HEK293 (cell line): ENCODE measurements around the gene TMEM240.

ENCODE experiments used
- AEBP2 ChIP-seq: fragments of 450-650 bp; formaldehyde crosslinking; IDR thresholded peaks from 2 replicates; pipeline ENCODE4 v1.5.1; 2016; ENCODE audit warnings: missing biosample characterization, missing genetic modification characterization, borderline replicate concordance
- GLIS2 ChIP-seq: fragments of 450-650 bp; formaldehyde crosslinking; IDR thresholded peaks from 2 replicates; pipeline ENCODE4 v1.5.1; 2016; ENCODE audit warnings: missing biosample characterization, missing genetic modification characterization
- KLF1 ChIP-seq: fragments of 450-650 bp; formaldehyde crosslinking; IDR thresholded peaks from 2 replicates; pipeline ENCODE4 v1.5.1; 2016; ENCODE audit warnings: missing biosample characterization, missing genetic modification characterization
- PATZ1 ChIP-seq: fragments of 450-650 bp; formaldehyde crosslinking; IDR thresholded peaks from 2 replicates; pipeline ENCODE4 v1.5.1; 2016; ENCODE audit warnings: missing biosample characterization, missing genetic modification characterization
- PRDM1 ChIP-seq: fragments of 450-650 bp; formaldehyde crosslinking; IDR thresholded peaks from 2 replicates; pipeline ENCODE4; 2016; ENCODE audit warnings: missing biosample characterization, missing genetic modification characterization
- PRDM10 ChIP-seq: fragments of 450-650 bp; formaldehyde crosslinking; IDR thresholded peaks from 2 replicates; pipeline ENCODE4 v1.5.1; 2016; ENCODE audit warnings: missing biosample characterization, missing genetic modification characterization
- SP2 ChIP-seq: fragments of 450-650 bp; formaldehyde crosslinking; IDR thresholded peaks from 2 replicates; pipeline ENCODE4 v1.5.1; 2016; ENCODE audit warnings: missing biosample characterization, missing genetic modification characterization
- SP7 ChIP-seq: fragments of 450-650 bp; formaldehyde crosslinking; IDR thresholded peaks from 2 replicates; pipeline ENCODE4 v1.5.1; 2016; ENCODE audit warnings: missing biosample characterization, missing genetic modification characterization
- ZBTB11 ChIP-seq: fragments of 450-650 bp; formaldehyde crosslinking; conservative IDR thresholded peaks from 2 replicates; pipeline ENCODE4 v1.5.1; 2016; ENCODE audit warnings: low read depth, missing biosample characterization, missing genetic modification characterization
- ZBTB26 ChIP-seq: fragments of 450-650 bp; formaldehyde crosslinking; optimal IDR thresholded peaks from 2 replicates; pipeline ENCODE3; 2016; ENCODE audit warnings: missing biosample characterization, mild to moderate bottlenecking, missing genetic modification characterization
- ZBTB44 ChIP-seq: fragments of 450-650 bp; IDR thresholded peaks from 2 replicates; pipeline ENCODE4 v1.5.1; 2018; ENCODE audit warnings: missing biosample characterization, mild to moderate bottlenecking, missing genetic modification characterization
- ZFHX2 ChIP-seq: fragments of 450-650 bp; formaldehyde crosslinking; conservative IDR thresholded peaks from 2 replicates; pipeline ENCODE4 v1.5.1; 2016; ENCODE audit warnings: missing biosample characterization, missing genetic modification characterization
- ZFP3 ChIP-seq: fragments of 450-650 bp; formaldehyde crosslinking; IDR thresholded peaks from 2 replicates; pipeline ENCODE4 v1.5.1; 2016; ENCODE audit warnings: low read depth, missing biosample characterization, missing genetic modification characterization
- ZIC2 ChIP-seq: fragments of 450-650 bp; formaldehyde crosslinking; IDR thresholded peaks from 2 replicates; pipeline ENCODE4 v1.5.1; 2016; ENCODE audit warnings: missing biosample characterization, missing genetic modification characterization
- ZNF133 ChIP-seq: fragments of 450-650 bp; formaldehyde crosslinking; IDR thresholded peaks from 2 replicates; pipeline ENCODE4 v1.5.1; 2016; ENCODE audit warnings: missing biosample characterization, missing genetic modification characterization
- ZNF19 ChIP-seq: fragments of 450-650 bp; formaldehyde crosslinking; IDR thresholded peaks from 2 replicates; pipeline ENCODE4; 2016; ENCODE audit warnings: missing biosample characterization, missing genetic modification characterization, low read depth
- ZNF202 ChIP-seq: fragments of 450-650 bp; formaldehyde crosslinking; IDR thresholded peaks from 2 replicates; pipeline ENCODE4 v1.5.1; 2016; ENCODE audit warnings: missing biosample characterization, missing genetic modification characterization, borderline replicate concordance
- ZNF239 ChIP-seq: fragments of 450-650 bp; formaldehyde crosslinking; IDR thresholded peaks from 2 replicates; pipeline ENCODE4 v1.5.1; 2016; ENCODE audit warnings: missing biosample characterization, missing genetic modification characterization
- ZNF24 ChIP-seq: fragments of 450-650 bp; formaldehyde crosslinking; IDR thresholded peaks from 2 replicates; pipeline ENCODE4 v1.5.1; 2016; ENCODE audit warnings: missing biosample characterization, missing genetic modification characterization
- ZNF324 ChIP-seq: fragments of 450-650 bp; formaldehyde crosslinking; IDR thresholded peaks from 2 replicates; pipeline ENCODE4 v1.5.1; 2016; ENCODE audit warnings: missing biosample characterization, missing genetic modification characterization
- ZNF558 ChIP-seq: fragments of 450-650 bp; formaldehyde crosslinking; IDR thresholded peaks from 2 replicates; pipeline ENCODE4 v1.5.1; 2016; ENCODE audit warnings: missing biosample characterization, missing genetic modification characterization
- ZNF561 ChIP-seq: fragments of 450-650 bp; IDR thresholded peaks from 2 replicates; pipeline ENCODE4 v1.5.1; 2018; ENCODE audit warnings: missing biosample characterization, missing genetic modification characterization, borderline replicate concordance
- ZNF670 ChIP-seq: fragments of 450-650 bp; formaldehyde crosslinking; IDR thresholded peaks from 2 replicates; pipeline ENCODE4 v1.5.1; 2016; ENCODE audit warnings: missing biosample characterization, missing genetic modification characterization, low read depth
- ZNF792 ChIP-seq: fragments of 450-650 bp; formaldehyde crosslinking; IDR thresholded peaks from 2 replicates; pipeline ENCODE4 v1.5.1; 2016; ENCODE audit warnings: missing biosample characterization, missing genetic modification characterization
- ZNF843 ChIP-seq: fragments of 450-650 bp; formaldehyde crosslinking; IDR thresholded peaks from 2 replicates; pipeline ENCODE4 v1.5.1; 2016; ENCODE audit warnings: missing biosample characterization, missing genetic modification characterization

The TMEM240 gene

GRCh38 chr1:1573843-1574720 lies 33.7 kb upstream of the TMEM240 start (continued):
- TF ChIP-seq AEBP2 (no peak), ZBTB44 (no peak), PRDM1 (tag by site-specific recombination) (no peak), KLF1 (no peak), ZNF324 (tag by site-specific recombination) (peak; percentile 17; the same call in 1 of the 2 replicates), ZFP3 (tag by site-specific recombination) (no peak), ZNF19 (tag by site-specific recombination) (no peak), ZNF561 (tag by site-specific recombination) (peak; percentile 52; the same call in 1 of the 2 replicates), SP7 (peak; percentile 25; the same call in 1 of the 2 replicates), ZNF24 (tag by site-specific recombination) (0 out of 2 replicates have a peak, but pooled peaks have one; percentile 39), GLIS2 (tag by site-specific recombination) (peak; percentile 53), PRDM10 (tag by site-specific recombination) (peak; percentile 34; the same call in 1 of the 2 replicates), ZNF843 (tag by site-specific recombination) (peak; percentile 18; the same call in 1 of the 2 replicates), ZIC2 (tag by site-specific recombination) (peak; percentile 53; the same call in 1 of the 2 replicates), ZBTB26 (tag by site-specific recombination) (peak; percentile 95), PATZ1 (peak; percentile 70), ZNF202 (tag by site-specific recombination) (no peak), ZNF133 (no peak), ZNF558 (tag by site-specific recombination) (no peak), SP2 (no peak), ZBTB11 (peak; percentile 12; the same call in 1 of the 2 replicates), ZNF670 (tag by site-specific recombination) (no peak), ZFHX2 (tag by site-specific recombination) (no peak), ZNF239 (no peak), ZNF792 (tag by site-specific recombination) (no peak)
